AG20443 (cell line): Measurements from ENCODE around the gene FOXO6.
"Not testable (repeated sequence)": the region's sequence is repeated elsewhere in the genome, so short reads cannot be mapped to it uniquely, and the experiment has no call there.

ENCODE experiments used
- DNase-seq: peaks from one replicate; pipeline ENCODE4 v3.0.0; 2012; ENCODE audit warnings: low spot score, mixed read lengths

The FOXO6 gene

DNA sequence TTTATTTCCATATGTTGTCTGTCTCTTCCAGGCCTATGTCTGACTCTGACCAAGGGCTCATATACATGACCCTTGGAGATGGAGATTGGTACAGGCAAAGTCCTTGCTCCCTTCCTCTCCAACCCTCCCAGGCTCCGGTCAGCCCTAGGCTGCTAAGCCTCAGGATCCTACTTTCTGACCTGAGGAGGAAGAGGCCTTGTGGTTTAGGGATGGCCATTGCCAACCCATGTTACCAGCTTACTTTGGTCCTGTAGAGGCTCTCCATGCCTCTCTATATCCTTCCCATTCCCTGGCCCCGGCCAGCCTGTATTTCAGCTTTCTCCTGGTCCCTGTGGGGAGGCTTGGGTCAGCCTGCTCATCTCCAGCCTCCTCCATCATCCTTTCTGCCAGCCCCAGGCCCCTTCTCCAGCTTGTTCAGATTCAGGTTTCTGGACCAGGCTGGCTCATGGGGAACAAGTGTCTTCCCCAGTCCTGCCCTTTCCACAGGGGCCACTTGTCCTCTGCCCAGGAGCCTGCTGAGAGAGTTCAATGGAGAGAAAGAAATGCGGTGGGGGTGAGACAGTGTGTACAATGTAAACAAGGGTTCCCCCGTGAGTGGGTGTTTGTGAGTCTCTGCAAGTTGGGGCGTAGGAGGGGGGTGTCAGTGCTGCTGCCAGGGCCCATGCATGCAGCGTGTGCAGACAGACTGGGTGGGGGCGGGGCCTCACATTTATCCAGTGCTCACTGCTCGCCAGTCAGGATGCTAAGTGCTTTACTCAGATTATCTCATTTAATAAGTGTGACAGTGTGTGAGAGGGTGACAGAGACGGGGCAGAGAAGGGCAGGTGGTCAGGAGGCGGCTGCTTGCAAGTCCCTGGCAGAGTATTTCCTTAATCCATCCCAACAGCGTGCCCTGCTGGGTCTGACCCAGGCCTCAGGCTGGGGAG, 31.3 kb upstream of the FOXO6 start:
- no peak for DNase-seq

DNA sequence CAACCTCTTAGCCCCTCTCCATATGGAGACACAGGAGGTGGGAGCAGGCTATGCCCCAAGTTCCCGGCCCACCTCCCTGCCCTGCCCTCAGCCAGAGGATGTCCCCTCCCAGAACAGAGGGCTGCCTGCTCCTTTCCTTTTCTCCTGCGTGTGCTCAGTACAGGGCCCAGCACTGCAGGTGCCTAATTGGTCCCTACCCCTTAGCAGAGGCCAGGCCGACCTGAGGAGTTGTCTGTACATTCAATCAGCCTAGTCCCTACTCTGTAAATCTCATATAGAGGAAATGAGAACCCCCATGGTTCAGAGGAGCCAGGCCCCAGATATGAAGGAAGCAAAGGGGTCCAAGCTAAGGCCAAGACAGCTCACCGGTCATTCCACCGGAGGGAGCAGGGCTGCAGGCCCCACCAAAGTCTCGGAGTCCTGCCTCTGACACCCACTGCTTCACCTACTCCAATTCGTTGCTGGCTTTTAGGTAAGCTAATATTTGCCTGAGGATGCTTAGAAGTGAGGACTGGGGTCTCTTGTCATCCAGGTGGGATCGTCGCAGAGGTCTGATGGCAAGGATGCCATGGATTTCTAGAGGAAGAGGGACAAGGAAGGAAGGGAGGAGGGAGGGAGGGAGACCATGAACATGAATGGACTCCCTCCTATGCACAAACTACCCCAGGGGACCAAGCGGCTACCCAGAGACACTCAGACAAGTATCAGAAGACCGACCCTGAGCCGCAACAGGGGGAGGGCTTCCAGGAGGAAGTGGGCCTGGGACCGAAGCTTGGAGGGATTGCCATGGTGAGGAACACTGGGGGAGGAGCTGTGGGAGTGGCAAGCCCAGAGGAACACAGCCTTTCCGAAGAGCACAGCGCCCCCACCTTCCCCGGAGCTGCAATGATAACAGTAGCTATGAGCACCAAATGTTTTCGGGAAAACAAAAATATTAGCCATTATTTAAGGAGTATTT, 30.4 kb upstream of the FOXO6 start:
- no peak for DNase-seq

DNA sequence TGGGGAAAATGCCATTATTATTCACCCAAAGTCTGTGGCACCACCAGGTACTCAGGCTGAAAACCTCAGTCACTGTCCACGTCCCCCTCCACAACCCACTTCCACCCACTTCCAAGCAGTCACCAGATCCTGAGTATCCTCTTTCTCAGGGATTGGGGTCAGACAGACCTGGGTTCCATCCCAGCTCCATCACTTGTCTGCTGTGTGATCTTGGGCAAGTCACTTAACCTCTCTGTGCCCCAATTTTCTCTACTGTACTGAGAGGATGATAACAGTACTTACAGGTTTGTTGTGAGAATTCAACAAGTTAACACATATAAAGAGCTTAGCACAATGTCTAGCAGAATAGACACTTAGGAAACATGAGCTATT, 29.7 kb upstream of the FOXO6 start:
- DNase-seq: no peak

GRCh38 chr1:41332161-41332560, 29.1 kb upstream of the FOXO6 start:
- DNase-seq: not testable (repeated sequence)

DNA sequence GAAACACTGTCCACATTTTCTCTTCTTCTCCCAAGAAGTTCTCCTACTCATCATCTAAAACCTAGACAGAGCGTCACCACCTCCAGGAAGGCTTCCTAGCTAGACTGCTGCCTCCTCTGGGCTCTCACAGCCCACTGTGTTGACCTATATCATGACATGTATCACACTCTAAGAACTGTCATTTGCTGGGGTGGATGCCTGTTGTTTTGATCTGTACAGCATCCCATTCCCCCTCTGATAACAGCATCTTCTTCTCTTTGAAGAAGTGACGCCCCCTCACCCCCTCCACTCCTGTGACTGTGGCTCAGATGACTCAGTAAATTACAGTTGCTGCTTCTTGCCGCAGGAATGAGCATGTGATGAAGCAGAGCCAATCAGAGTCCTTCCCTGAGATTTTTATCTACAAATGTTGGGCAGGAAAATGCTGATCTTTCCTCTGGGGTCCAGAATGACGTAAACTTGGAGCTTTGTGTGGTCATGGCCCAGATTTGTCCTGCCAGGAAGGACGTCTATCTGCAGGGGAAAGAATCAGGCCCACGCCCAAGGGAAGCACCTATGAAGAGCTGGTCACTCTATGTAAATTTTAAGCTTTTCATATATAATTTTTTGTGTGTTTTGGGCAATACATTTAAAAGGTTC, 28.0 kb upstream of the FOXO6 start:
- DNase-seq: no peak

- no peak for DNase-seq
Measured at GRCh38 chr1:41338820-41339219, 22.4 kb upstream of the FOXO6 start.

DNA sequence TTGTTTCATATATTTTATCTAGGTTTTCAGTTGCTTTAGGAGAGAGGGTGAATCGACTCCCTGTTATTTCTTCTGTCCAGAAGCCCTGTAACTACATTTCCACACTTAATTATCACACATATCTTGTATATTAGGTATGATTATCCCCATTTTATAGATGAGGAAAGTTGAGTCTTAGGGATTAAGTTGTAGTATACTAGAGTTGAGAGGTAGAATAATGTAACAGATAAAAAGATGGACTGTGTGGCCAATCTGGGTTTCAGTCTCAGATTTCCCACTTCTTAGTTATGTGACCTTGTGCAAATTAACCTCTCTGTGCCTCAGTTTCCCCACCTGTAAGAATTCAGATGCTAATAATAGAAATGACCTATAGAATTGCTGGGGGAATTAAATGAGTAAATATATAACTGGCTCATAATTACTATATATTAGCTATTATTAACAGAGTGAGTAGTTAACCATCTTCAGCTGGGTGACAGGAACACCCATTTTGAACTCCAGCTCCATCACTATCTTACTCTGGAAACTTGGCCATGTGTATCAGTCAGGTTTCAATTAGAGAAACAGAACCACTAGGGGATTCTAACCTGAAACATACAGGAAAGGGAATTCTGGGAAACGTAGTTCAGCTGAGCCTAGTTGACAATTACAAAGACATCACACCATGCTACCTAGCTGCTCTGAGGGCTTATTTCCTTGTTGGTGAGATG, 20.4 kb upstream of the FOXO6 start:
- DNase-seq: no peak

- no peak for DNase-seq
Measured at GRCh38 chr1:41341365-41341683, 19.9 kb upstream of the FOXO6 start.

GRCh38 chr1:41341772-41342562, 19.3 kb upstream of the FOXO6 start:
- no peak for DNase-seq

- DNase-seq: no peak
Measured at GRCh38 chr1:41342774-41343355, 18.4 kb upstream of the FOXO6 start.

- DNase-seq: no peak
Measured at GRCh38 chr1:41343790-41344699, 17.2 kb upstream of the FOXO6 start.

DNA sequence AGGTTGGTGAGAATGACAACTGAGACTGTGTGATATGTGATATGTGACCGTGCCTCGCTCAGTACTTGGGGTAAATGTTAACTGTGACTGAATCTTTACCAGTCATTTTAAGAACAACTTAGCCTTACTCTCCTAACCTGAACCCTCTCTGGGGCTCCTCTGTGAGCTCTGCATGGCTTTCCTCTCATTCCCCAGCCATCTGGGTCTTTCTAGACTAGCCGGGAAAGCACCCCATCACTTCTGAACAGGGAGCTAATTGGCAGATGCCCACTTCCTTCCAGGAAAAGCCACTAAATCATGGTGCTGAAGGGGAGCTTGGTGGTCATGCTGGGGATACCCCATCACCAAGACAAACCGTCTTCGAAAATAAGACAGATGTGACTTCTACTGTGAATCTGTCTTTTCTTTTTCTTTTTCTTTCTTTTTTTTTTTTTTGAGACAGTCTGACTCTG, 16.5 kb upstream of the FOXO6 start:
- no peak for DNase-seq

DNA sequence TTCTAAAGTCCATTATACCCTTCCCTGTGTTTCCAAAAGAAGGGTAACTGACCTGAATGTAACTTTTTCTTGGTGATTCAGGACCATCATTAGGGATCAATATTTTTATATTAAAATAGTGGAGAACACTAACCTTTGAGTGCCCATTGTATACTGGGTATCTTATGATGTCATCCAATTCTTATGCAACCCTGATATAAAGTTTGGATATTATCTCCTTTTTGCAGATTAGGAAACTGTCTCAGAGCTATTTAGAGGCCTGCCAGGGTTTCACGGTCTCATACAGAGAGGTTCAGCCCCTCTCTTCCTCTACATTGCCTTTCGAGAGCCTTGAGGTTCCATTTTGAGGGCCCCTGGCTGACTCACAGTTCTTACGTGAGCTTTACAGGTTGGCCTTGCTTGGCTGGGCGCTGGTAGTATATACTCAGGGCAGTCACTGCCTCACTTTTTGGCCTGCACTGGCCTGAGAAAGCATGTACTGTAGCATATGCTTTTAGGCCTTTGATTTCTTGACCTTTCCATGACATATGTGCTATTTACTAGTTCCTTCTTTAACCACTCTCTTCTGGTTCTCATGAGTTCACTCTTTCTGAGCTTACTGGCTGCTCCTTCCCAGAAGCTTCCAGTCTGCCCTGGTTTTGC, 15.7 kb upstream of the FOXO6 start:
- DNase-seq: no peak

GRCh38 chr1:41347276-41347675, 14.0 kb upstream of the FOXO6 start:
- DNase-seq: no peak

DNA sequence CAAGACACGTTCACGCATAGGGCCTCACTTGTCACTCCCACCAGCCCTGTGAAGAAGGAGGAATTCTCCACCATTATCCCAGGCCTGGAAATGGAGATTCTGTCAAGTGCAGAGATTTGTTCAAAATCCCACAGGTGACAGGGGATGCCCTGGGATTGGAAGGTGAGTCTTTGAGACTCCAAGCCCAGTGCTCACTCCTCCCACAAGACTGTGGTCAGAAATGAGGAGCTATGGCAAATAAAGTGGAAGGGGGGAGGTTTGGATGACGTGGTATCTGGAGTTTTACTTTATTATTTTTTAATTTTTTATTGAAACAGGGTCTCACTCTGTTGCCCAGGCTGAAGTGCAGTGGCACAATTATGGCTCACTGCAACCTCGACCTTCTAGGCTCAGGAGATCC, 12.8 kb upstream of the FOXO6 start:
- DNase-seq: no peak

DNA sequence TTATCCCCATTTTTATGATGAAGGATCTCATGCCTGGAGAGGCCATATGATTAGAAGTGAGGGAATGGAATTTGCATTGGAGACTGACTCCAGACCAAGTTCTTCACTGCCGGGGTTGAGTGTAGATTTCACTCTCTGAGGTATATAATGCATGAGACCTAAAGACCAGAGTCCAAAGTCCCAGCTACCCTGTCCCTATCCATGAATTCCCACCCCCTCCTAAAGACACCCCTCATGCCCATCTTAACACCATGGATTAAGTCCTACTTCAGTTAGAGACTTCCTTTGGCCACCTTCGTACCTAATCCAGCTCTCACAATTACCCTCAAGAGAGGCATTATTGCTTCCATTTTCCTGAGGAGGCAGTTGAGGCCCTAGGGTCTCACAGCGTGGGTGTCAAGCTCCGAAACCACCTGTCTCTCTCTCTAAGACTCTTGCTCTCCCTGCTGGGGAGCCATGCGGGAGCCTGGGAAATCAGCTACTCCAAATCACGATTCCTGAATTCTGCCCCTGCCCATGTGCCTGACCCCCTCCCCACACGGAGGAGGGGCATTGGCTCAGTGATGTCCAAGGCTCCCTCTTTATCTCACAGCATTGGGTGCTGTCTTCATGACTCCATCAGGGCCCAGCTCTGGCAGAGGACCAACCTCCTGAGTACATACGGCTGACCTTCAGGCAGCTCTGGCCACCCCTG, 11.7 kb upstream of the FOXO6 start:
- DNase-seq: no peak

DNA sequence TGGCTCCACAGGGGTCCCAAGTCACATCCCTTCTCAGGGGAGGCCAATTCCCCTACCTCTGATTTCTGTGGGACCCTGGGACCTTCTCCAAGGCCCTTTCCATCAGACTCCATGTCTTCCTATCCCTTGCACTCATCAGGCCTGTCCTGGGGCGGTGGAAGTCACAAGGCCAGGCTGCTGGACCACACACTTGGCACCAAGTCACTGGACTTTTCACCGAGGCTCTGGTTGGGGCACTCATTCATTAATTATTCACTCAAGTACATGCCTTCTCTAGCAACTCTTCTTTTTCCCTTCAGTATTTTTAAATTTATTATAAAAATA, 11.2 kb upstream of the FOXO6 start:
- DNase-seq: no peak

DNA sequence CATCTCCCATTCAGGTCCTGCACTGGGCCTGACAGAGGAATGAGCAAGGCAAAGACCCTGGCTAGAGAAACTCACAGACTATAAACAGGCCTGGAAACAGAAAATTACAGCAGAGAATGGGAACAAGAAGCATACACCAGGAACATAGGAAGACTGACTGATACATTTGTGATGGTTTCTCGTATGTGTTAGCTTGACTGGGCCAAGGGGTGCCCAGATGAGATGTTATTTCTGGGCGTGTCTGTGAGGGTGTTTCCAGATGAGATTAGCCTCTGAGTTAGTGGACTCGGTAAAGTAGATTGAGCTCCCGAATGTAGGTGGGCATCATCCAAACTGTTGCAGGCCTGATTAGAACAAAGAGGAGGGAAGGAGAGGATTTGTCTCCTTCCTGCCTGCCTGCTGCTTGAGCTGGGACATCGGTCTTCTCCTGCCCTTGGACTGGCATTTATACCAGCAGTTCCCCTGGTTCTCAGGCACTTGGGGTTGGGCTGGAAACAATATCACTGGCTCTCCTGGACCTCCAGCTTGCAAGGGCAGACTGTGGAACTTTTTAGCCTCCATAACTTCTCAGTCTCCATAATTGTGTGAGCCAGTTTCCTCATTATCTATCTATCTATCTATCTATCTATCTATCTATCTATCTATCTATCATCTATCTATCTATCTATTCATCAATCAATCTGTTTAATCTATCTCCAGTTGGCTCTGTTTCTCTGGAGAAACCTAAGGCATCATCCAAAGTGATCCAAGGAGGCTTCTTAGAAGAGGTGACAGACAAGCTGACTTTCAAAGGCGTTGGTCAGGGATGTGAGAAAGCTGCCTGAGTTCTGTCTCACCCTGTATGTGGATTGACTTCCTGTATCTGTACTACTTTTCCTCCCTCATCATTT, 9.7 kb upstream of the FOXO6 start:
- no peak for DNase-seq
